ENCODE measurements around the gene MFSD12. TPM values are rescaled to one million over a fixed set of nuclear protein-coding genes. Genes with fewer than 3 reads are reported as not detected.

Gene MFSD12
- polyA plus RNA-seq, 4 donors: 46.5 to 66.2 (median 56.5) TPM

DNA sequence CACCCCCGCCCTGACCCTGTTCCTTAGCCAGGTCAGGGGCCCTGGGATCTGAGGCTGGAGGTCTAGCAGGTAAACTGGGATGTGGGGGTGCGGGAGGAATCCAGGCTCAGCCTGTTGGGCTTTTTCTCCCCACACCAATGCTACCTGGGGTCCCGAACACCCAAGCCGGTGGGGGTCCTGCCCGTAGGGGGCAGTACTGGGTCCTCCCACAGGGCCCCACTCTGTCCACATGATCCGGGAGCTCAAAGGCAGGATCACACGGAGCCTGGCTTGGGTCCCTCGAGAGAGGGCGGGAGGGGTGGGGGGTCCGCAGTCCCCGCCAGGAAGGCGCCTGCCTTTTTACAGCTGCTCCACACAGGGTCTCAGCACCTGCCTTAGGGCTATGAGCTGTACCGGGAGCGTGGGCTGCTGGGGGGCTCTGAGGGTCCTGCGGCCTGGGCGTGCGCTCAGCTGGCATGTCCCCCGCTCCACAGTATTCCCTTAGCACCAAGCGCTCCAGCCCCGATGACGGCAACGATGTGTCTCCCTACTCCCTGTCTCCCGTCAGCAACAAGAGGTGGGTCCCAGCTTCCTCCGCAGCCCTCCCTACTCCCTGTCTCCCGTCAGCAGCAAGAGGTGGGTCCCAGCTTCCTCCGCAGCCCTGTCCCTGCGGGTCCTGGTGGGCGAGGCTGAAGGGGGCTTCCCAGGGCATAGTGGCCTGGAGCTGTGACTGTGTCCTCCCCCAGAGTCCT, 30.7 kb downstream of the MFSD12 start:
- no peak for DNase-seq (ENCODE audit: low read depth in 4 of 4, low spot score in 3 of 4)

GRCh38 chr19:3524904-3525451, 32.4 kb downstream of the MFSD12 start:
- no peak for DNase-seq (ENCODE audit: low read depth in 4 of 4, low spot score in 3 of 4)

DNA sequence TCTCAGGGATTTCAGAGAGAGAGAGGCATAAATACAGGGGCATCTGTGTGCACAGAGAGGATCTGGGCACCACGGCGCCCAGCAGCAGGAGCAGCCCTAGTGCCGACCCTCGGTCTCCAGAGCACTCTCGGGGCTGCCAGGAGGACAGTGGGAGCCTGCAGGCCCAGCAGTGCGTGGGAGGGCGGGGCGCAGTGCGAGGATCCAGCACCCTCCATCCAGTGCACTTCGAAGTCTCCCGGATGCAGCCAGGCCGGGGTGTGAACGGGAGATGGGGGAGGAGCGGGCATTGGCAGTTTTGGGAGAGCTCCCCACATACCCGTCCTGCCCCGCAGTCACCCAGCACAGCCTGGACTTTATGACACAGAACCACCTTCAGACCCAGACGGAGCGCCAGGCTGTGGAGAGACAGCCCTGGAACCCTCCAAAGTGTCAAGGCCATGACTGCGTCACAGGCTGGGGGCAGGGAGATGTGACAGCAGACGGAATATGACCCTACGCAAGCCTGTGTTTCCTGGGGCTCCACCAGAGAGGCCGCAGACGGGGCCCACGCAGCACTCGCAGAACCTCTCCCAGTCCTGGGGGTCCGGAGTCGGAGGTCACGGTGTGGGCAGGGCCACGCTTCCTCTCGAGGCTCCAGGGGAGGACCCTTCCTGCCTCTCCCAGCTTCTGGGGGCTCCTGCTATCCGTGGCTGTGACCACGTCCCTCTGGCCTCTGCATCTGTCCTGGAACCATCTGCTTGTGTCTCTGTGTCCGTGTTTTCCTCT, 33.1 kb downstream of the MFSD12 start:
- DNase-seq (ENCODE audit: low read depth in 4 of 4, low spot score in 3 of 4): no peak

- DNase-seq (ENCODE audit: low read depth in 4 of 4, low spot score in 3 of 4): no peak
Measured at GRCh38 chr19:3523361-3524077, 33.9 kb downstream of the MFSD12 start.

- DNase-seq (ENCODE audit: low read depth in 4 of 4, low spot score in 3 of 4): no peak
Measured at GRCh38 chr19:3522421-3523360, 34.7 kb downstream of the MFSD12 start.

GRCh38 chr19:3521104-3521445, 36.3 kb downstream of the MFSD12 start:
- no peak for DNase-seq (ENCODE audit: low read depth in 4 of 4, low spot score in 3 of 4)

GRCh38 chr19:3520166-3521103, 37.0 kb downstream of the MFSD12 start:
- no peak for DNase-seq (ENCODE audit: low read depth in 4 of 4, low spot score in 3 of 4)

- DNase-seq (ENCODE audit: low read depth in 4 of 4, low spot score in 3 of 4): no peak
Measured at GRCh38 chr19:3519126-3519525, 38.3 kb downstream of the MFSD12 start.

DNA sequence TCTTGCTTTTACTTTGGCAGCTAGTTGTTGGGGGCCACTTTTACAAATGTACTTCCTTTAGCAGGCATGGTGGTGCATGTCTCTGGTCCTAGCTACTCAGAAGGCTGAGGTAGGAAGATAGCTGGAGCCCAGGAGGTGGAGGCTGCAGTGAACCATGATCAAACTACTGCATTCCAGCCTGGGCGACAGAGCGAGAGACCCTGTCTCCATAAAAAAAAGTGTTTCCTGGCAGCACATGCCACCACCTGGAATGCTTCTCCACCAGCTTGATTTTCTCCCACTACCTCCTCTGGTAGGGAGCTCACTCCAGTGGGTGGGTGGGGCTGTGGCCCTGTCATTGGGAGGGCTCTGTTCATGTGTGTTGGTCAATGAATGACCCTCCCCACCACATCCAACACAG, 38.7 kb downstream of the MFSD12 start:
- DNase-seq (ENCODE audit: low read depth in 4 of 4, low spot score in 3 of 4): no peak

DNA sequence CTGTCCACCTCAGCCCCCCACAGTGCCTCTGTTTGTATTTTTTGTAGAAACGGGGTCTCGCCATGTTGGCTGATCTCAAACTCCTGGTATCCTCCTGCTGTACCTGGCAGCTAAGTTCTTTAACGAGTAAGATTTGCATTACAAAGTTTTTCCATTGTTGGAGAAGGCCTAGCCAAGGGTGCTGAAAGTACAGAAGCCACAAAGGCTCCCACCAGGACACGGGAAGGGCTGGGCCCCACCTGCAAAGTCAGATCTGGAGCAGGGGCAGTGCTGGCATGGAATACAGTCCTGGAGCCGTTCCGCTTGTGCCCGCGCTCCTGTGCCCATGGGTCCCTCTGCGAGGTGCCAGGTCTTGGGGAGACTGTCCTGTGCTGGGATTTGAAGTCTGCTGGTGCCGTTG, 39.1 kb downstream of the MFSD12 start:
- DNase-seq (ENCODE audit: low read depth in 4 of 4, low spot score in 3 of 4): no peak

DNA sequence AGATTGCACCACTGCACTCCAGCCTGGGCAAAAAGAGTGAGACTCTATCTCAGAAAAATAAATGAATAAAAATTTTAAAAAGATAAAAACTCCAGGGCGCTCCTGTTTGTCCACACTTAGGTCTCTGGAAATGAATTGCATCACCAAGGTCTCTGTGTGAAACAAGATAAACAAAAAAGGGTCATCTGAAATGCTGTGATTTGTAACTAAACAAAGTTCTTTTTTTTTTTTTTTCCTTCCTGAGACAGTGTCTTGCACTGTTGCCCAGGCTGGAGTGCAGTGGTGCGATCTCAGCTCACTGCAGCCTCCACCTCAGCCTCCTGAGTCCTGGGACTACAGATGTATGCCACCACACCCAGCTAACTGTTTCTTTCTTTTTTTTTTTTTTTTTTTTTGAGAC, 39.7 kb downstream of the MFSD12 start:
- no peak for DNase-seq (ENCODE audit: low read depth in 4 of 4, low spot score in 3 of 4)

DNA sequence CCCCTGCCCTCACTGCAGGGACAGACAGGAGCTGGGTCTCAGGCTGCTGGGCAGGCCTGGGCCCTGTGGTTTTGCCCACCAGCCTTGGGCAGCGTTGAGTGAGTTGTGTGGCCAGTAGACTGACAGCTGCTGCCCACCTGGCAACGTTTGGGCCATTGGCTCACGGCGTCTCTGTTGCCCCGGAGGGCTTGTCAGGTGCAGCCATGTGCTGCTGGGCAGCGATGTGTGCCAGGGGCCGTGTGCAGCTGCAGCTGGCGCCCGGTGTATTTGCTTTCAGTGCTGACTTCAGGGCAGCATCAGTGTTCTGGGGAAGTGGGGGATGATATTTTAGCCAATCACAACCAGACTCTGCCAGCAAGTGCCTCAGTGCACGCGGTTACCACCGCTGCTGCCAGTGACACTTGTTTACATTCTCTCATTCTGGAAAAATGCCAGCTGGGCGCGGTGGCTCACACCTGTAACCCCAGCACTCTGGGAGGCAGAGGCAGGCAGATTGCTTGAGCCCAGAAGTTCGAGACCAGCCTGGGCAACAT, 40.6 kb downstream of the MFSD12 start:
- DNase-seq (ENCODE audit: low read depth in 4 of 4, low spot score in 3 of 4): no peak

DNA sequence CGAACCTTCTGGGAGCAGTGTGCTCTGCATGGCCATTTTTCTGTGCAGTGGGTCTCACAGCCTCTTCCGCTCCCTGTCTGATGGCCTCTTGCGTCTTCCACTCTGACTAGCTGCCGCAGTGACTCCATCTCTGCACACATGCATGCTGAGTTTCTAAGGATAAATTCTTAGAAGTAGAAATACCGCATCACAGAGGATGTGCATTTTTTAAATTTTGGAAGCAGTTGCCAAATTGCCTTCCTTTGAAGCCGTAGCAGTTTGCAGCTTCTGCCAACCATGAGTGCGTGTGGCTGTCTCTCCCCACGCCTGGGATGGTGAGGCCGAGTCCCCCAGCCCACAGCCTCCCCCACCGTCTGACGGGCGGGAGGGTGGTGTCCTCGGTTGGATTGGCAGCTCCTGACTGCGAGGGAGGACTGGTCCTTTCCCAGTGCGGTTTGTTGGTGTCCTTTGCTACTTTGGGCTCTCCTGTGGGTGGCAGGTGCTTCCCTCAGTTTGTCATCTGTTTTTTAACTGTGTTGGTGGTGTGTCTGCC, 41.4 kb downstream of the MFSD12 start:
- no peak for DNase-seq (ENCODE audit: low read depth in 4 of 4, low spot score in 3 of 4)

DNA sequence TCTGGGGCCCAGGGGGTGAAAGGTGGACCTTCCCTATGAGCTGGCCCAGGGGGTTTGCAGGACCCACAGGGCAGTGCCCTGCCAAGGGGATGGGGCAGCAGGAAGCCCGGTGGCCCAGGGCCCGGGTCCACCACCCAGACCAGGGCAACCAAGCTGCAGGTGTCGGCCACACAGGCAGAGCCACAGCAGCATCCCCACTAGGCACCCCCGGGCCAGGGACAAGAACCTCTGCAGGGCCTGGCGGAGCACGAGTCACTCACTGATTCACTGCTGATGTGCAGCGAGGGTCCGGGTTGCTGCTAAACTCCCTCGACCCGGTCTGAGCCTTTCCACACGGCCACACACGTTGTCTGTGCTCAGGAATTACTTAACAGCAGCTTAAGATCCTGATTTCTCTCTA, 42.5 kb downstream of the MFSD12 start:
- DNase-seq (ENCODE audit: low read depth in 4 of 4, low spot score in 3 of 4): no peak

GRCh38 chr19:3513229-3514140, 43.9 kb downstream of the MFSD12 start:
- DNase-seq (ENCODE audit: low read depth in 4 of 4, low spot score in 3 of 4): no peak

DNA sequence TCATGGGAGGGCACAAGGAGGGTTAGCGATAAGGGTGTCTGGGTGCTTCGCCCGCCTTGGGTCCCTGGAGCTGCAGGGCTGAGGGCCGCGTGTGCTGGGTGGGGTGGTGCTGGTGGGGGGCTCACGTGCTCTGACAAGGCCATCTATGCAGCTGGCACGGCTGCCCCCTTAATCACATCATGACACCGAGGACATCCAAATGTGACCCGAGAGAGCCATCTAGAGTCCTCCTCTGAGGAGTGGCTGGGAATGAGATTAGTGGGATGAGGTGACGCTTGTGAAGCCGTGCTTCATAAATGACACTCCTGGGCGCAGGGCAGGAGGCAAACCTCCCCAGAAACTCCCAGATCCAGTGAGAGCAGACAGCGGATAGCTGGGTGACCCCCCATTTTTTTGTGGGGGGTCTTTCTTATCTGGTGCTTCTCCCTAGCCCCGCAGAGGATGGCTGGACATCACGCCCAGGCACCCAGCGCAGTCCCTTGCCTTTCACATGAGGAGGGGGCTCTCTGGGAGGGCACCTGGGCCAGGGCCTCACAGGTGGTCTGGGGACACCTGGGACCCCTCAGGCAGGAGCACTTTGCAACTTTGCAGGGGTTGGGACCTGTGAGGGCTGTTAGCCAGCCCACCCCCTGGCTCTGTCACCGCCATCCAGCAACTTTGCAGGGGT, 44.7 kb downstream of the MFSD12 start:
- DNase-seq (ENCODE audit: low read depth in 4 of 4, low spot score in 3 of 4): no peak

Measured in right renal pelvis (tissue), 4 donors.